Mucosa of rectum (tissue), 2 donors: Measurements from ENCODE around the gene POU2F3.
A peak's percentile ranks its signal among the peaks of the same experiment; 100 is the strongest.

Source experiments
- H3K27ac ChIP-seq, 2 donors: one replicate each; pipeline ENCODE4 v1.7.0; 2013; ENCODE audit warnings: inconsistent platforms in 2 of 2, low read depth in 2 of 2, low read length in 2 of 2
- H3K27me3 ChIP-seq, 2 donors: one replicate each; pipeline ENCODE4 v1.7.0; 2013; ENCODE audit warnings: low read length in 2 of 2; ENCODE audit not compliant: control insufficient read depth in 2 of 2, insufficient read depth in 2 of 2
- H3K36me3 ChIP-seq, 2 donors: one replicate each; pipeline ENCODE4 v1.7.0; 2013; ENCODE audit warnings: low read length in 2 of 2; ENCODE audit not compliant: control insufficient read depth in 2 of 2, insufficient read depth in 2 of 2
- H3K4me1 ChIP-seq, 2 donors: one replicate each; pipeline ENCODE4 v1.7.0; 2013; ENCODE audit warnings: low read length in 2 of 2, mild to moderate bottlenecking in 1 of 2; ENCODE audit not compliant: control insufficient read depth in 2 of 2, insufficient read depth in 2 of 2
- H3K4me3 ChIP-seq, 2 donors: one replicate each; pipeline ENCODE4 v1.7.0; 2013; ENCODE audit warnings: low read length in 2 of 2
- H3K9ac ChIP-seq, 2 donors: one replicate each; pipeline ENCODE4 v1.7.0; 2013; ENCODE audit warnings: low read length in 2 of 2, low read depth in 1 of 2, mild to moderate bottlenecking in 1 of 2
- H3K9me3 ChIP-seq, 2 donors: one replicate each; pipeline ENCODE4 v1.7.0; 2013; ENCODE audit warnings: low read length in 2 of 2; ENCODE audit not compliant: control insufficient read depth in 2 of 2
- donor health status: healthy.
- donor health status: Normal muscosa, but diverticular disease.

Gene POU2F3

GRCh38 chr11:120327311-120327710, 87.4 kb downstream of the POU2F3 start:
- Histone ChIP-seq H3K36me3 (no peaks in the 10 kb centered on the region), H3K4me1 (peaks cover 16 to 18% of the 10 kb centered on the region in 2 donors), H3K27ac (peak overlapping the region in 1 of 2 donors; percentile 11), H3K4me3 (no peak overlapping the region), H3K9me3 (no peaks in the 10 kb centered on the region), H3K9ac (no peak overlapping the region), H3K27me3 (peaks cover 0 to 5% of the 10 kb centered on the region in 2 donors)

GRCh38 chr11:120329556-120329955, 89.6 kb downstream of the POU2F3 start:
- Histone ChIP-seq H3K36me3 (no peaks in the 10 kb centered on the region), H3K9me3 (no peaks in the 10 kb centered on the region), H3K9ac (no peak overlapping the region), H3K4me1 (peaks cover 16 to 18% of the 10 kb centered on the region in 2 donors), H3K27me3 (peaks cover 0 to 2% of the 10 kb centered on the region in 2 donors), H3K4me3 (no peak overlapping the region), H3K27ac (no peak overlapping the region)

- no peaks in the 10 kb centered on the region for H3K27me3 ChIP-seq
- H3K36me3 ChIP-seq: no peaks in the 10 kb centered on the region
- no peak overlapping the region for H3K4me3 ChIP-seq
- H3K4me1 ChIP-seq: peaks cover 14 to 15% of the 10 kb centered on the region in 2 donors
- no peak overlapping the region for H3K9ac ChIP-seq
- H3K9me3 ChIP-seq: no peaks in the 10 kb centered on the region
- H3K27ac ChIP-seq: no peak overlapping the region
These were observed 90.1 kb downstream of the POU2F3 start for GRCh38 chr11:120330045-120330444.

GRCh38 chr11:120331301-120331996, 91.5 kb downstream of the POU2F3 start:
- Histone ChIP-seq H3K4me1 (peaks cover 7 to 18% of the 10 kb centered on the region in 2 donors), H3K4me3 (no peak overlapping the region), H3K36me3 (no peaks in the 10 kb centered on the region), H3K9ac (no peak overlapping the region), H3K27ac (no peak overlapping the region), H3K9me3 (no peaks in the 10 kb centered on the region), H3K27me3 (no peaks in the 10 kb centered on the region)

- H3K9me3 ChIP-seq: no peaks in the 10 kb centered on the region
- no peak overlapping the region for H3K4me3 ChIP-seq
- no peak overlapping the region for H3K9ac ChIP-seq
- no peak overlapping the region for H3K27ac ChIP-seq
- H3K27me3 ChIP-seq: no peaks in the 10 kb centered on the region
- H3K4me1 ChIP-seq: peaks cover 2 to 10% of the 10 kb centered on the region in 2 donors
- no peaks in the 10 kb centered on the region for H3K36me3 ChIP-seq
These were observed 93.1 kb downstream of the POU2F3 start for GRCh38 chr11:120332822-120333716.

- no peak overlapping the region for H3K27ac ChIP-seq
These were observed 93.9 kb downstream of the POU2F3 start for GRCh38 chr11:120333801-120334200.

GRCh38 chr11:120334332-120334731, 94.4 kb downstream of the POU2F3 start:
- Histone ChIP-seq H3K9ac (no peak overlapping the region), H3K27ac (no peak overlapping the region), H3K36me3 (no peaks in the 10 kb centered on the region), H3K4me1 (peaks cover 8 to 14% of the 10 kb centered on the region in 2 donors), H3K9me3 (no peaks in the 10 kb centered on the region), H3K27me3 (no peaks in the 10 kb centered on the region), H3K4me3 (no peak overlapping the region)

More at GRCh38 chr11:120333801-120334200, 93.9 kb downstream of the POU2F3 start:
- Histone ChIP-seq H3K9me3 (no peaks in the 10 kb centered on the region), H3K4me3 (no peak overlapping the region), H3K36me3 (no peaks in the 10 kb centered on the region), H3K9ac (no peak overlapping the region), H3K27me3 (no peaks in the 10 kb centered on the region), H3K4me1 (peaks cover 6 to 10% of the 10 kb centered on the region in 2 donors)

GRCh38 chr11:120334894-120335462, 95.0 kb downstream of the POU2F3 start:
- Histone ChIP-seq H3K27ac (peak overlapping the region; percentile 87 to 94), H3K4me3 (peak overlapping the region; percentile 74 to 91), H3K9me3 (no peaks in the 10 kb centered on the region), H3K9ac (peak overlapping the region; percentile 57 to 89), H3K4me1 (peaks cover 12 to 21% of the 10 kb centered on the region in 2 donors), H3K36me3 (no peaks in the 10 kb centered on the region), H3K27me3 (no peaks in the 10 kb centered on the region)

- Histone ChIP-seq H3K27me3 (no peaks in the 10 kb centered on the region), H3K27ac (peak overlapping the region; percentile 87 to 94), H3K9me3 (no peaks in the 10 kb centered on the region), H3K4me3 (peak overlapping the region; percentile 74 to 91), H3K36me3 (no peaks in the 10 kb centered on the region), H3K4me1 (peaks cover 12 to 21% of the 10 kb centered on the region in 2 donors), H3K9ac (peak overlapping the region; percentile 57 to 89)
These were observed 95.6 kb downstream of the POU2F3 start for GRCh38 chr11:120335556-120335907.
